SU-DHL-6 (cell line): ENCODE measurements around the gene DIP2C.

Experiments used
- CTCF ChIP-seq: fragments of 200-600 bp; sonication (generic); IDR thresholded peaks from one replicate; pipeline ENCODE4 v1.5.1; 2017; ENCODE audit warnings: antibody characterized with exemption, mild to moderate bottlenecking, low read length, moderate library complexity; ENCODE audit not compliant: insufficient read depth, poor library complexity, severe bottlenecking
- EZH2phosphoT487 ChIP-seq: fragments of 200-600 bp; sonication (generic), shearing (Covaris generic); conservative IDR thresholded peaks from 2 replicates; pipeline ENCODE4 v1.6.1; 2018; ENCODE audit warnings: mild to moderate bottlenecking, antibody characterized with exemption, low read length, moderate library complexity, mixed read lengths

- TF ChIP-seq CTCF: no peak
- no peak for TF ChIP-seq EZH2phosphoT487
Measured at GRCh38 chr10:536935-537334, 152.5 kb downstream of the DIP2C start.
